Measurements from ENCODE around the gene PGS1. TPM values are rescaled to one million over a fixed set of nuclear protein-coding genes. Genes with fewer than 3 reads are reported as not detected.

Gene PGS1
- total and polyA plus RNA-seq, 2 of the 8 experiments (the other 6 are each of a cell fraction or from before 2014, with no cell fraction given) = 46.7 to 60.0 TPM

DNA sequence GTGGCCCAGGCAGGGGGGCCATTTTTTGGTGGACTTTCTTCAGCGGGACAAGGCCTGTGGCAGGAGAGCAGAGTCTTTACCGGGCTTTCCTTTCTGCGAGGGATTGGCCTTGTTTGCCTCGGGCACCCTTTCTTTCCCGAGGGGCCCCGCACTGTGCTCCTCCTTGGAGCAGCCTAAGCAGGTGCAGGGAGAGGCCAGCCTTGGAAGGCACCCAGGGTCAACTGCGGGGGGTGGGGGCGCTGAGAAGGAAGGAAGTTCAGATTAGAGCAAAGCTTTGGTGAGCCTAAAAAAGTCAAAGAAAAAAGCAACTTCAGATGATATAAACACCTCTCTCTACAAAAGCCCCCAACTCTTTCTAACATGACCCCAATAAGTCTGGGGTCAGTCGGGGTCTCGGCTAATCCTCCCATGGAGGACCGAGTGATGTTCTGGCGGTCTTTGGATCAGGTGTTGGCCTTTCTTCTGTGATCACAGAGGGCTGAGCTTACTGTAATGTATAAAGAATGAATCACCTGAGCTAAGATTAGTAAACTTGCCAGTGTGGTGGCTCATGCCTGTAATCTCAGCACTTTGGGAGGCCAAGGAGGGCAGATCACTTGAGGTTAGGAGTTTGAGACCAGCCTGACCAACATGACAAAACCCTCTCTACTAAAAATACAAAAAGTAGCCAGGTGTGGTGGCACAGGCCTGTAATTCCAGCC lies 63.0 kb downstream of the PGS1 start:
- Histone ChIP-seq H4K8ac (ENCODE audit: extremely low read depth, insufficient read depth, low read length) (no peak overlapping the region), H4K20me1 (replicated peaks in 1 of 2; ENCODE audit: control insufficient read depth in 1 of 2, insufficient read depth in 2 of 2, low read length in 2 of 2) (no peaks in the 10 kb centered on the region), H2BK15ac (ENCODE audit: low read length) (no peak overlapping the region), H4K91ac (replicated peaks; ENCODE audit: insufficient read length, low read length) (no peak overlapping the region), H2AFZ (ENCODE audit: low read length) (no peak overlapping the region), H3K9me3 (ENCODE audit: insufficient read depth in 2 of 2, low read depth in 1 of 2, low read length in 1 of 2) (no peaks in the 10 kb centered on the region), H2BK20ac (ENCODE audit: low read length) (no peak overlapping the region), H3K4ac (replicated peaks; ENCODE audit: insufficient read length, low read depth, low read length) (no peak overlapping the region), H2BK5ac (ENCODE audit: low read depth, low read length) (no peak overlapping the region), H3K4me1 (replicated peaks in 1 of 4; ENCODE audit: control insufficient read depth in 3 of 4, insufficient read depth in 4 of 4, low read length in 3 of 4) (no peaks in the 10 kb centered on the region), H3K79me2 (ENCODE audit: control insufficient read depth in 1 of 2, insufficient read depth in 2 of 2, low read length in 2 of 2) (no peaks in the 10 kb centered on the region), H3K79me1 (ENCODE audit: low read depth, low read length) (no peaks in the 10 kb centered on the region), H3K56ac (replicated peaks; ENCODE audit: insufficient read length, low read depth, low read length) (no peak overlapping the region), H3K27me3 (replicated peaks in 1 of 4; ENCODE audit: control insufficient read depth in 3 of 4, extremely low read depth in 1 of 4, insufficient read depth in 3 of 4, low read length in 3 of 4) (no peaks in the 10 kb centered on the region), H3K4me2 (ENCODE audit: insufficient read depth in 1 of 2, low read depth in 2 of 2, low read length in 2 of 2) (no peak overlapping the region), H3K9ac (replicated peaks in 1 of 4; ENCODE audit: extremely low read depth in 1 of 4, low read depth in 3 of 4, low read length in 3 of 4) (no peak overlapping the region), H4K5ac (ENCODE audit: insufficient read length, low read depth, low read length) (no peak overlapping the region), H3K23me2 (ENCODE audit: low read depth, low read length) (no peaks in the 10 kb centered on the region), H3K36me3 (ENCODE audit: control insufficient read depth in 2 of 4, insufficient read depth in 4 of 4, low read length in 3 of 4) (no peaks in the 10 kb centered on the region), H3K18ac (ENCODE audit: extremely low read depth, low read length) (no peak overlapping the region), H3K27ac (ENCODE audit: low read depth, low read length) (no peak overlapping the region), H2BK12ac (ENCODE audit: low read depth, low read length) (no peak overlapping the region), H2AK5ac (ENCODE audit: low read depth, low read length) (no peak overlapping the region), H2BK120ac (replicated peaks; ENCODE audit: low read depth, low read length) (no peak overlapping the region), H3K23ac (ENCODE audit: insufficient read length) (no peak overlapping the region), H3K14ac (ENCODE audit: insufficient read length) (no peak overlapping the region), H3K4me3 (ENCODE audit: extremely low read depth in 1 of 4, insufficient read depth in 2 of 4, low read depth in 3 of 4, low read length in 4 of 4) (no peak overlapping the region)
- CTCF ChIA-PET (ENCODE audit: partially characterized antibody) = interaction anchor here (1.0 to 1.6 kb wide), 2 partner anchors 20 to 35 kb away, joined by 3 read pairs; no protein-coding TSS in a partner anchor
- DNase-seq (ENCODE audit: low read depth in 1 of 2, low spot score in 2 of 2) = no peak
- 79% methylated on average over 7 of the region's 12 CpGs; no CpG with 5 or more reads in 1 of the 2 experiments for WGBS, 2 experiments (ENCODE audit: extremely low coverage in 1 of 2, insufficient coverage in 1 of 2, insufficient read length in 1 of 2, insufficient replicate concordance in 2 of 2, low coverage in 1 of 2, low lambda C conversion rate in 2 of 2, missing lambda C conversion rate in 1 of 2)
- POLR2A ChIA-PET (ENCODE audit: partially characterized antibody) = no interaction called here
- FAIRE-seq = no peak
- no peak for TF ChIP-seq POLR2A (IDR thresholded peaks at IDR 0.05; ENCODE audit: control extremely low read depth in 1 of 2, low read depth in 2 of 2, low read length in 2 of 2)
- TF ChIP-seq, protein P1, sequence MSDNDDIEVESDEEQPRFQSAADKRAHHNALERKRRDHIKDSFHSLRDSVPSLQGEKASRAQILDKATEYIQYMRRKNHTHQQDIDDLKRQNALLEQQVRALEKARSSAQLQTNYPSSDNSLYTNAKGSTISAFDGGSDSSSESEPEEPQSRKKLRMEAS (IDR thresholded peaks at IDR 0.05) = no peak
